Caco-2 (cell line): Measurements from ENCODE around the gene MTREX. TPM values are rescaled to one million over a fixed set of nuclear protein-coding genes. Genes with fewer than 3 reads are reported as not detected.

Experiments
- BruUV-seq: library from RNA; stranded (reverse); fragments of 400-500 nt; replicated peaks from 2 replicates; lab custom pipeline; 2021; lab: Mats Ljungman, UMichigan
- CTCF ChIA-PET: fragments of 300-600 bp; sonication (Branson Sonifier 250); formaldehyde crosslinking; loops from one replicate; lab custom pipeline; 2022; ENCODE audit warnings: antibody characterized with exemption; lab: Charles Lee
- POLR2A ChIA-PET: fragments of 300-600 bp; sonication (Branson Sonifier 250); formaldehyde crosslinking; loops from one replicate; lab custom pipeline; 2022; ENCODE audit warnings: antibody characterized with exemption; lab: Charles Lee
- DNase-seq, 2 experiments: peaks; one replicate each; pipeline versions ENCODE4 v3.0.0 to v3.0.0-alpha.2; 2020 to 2022
- H3K27me3 ChIP-seq: replicated peaks from 2 replicates; pipeline ENCODE4 v1.6.0; 2011; ENCODE audit warnings: low read length; ENCODE audit not compliant: control insufficient read depth, insufficient read depth
- H3K36me3 ChIP-seq: 2 replicates; pipeline ENCODE4 v1.5.1; 2011; ENCODE audit warnings: low read length; ENCODE audit not compliant: control insufficient read depth, insufficient read depth
- H3K4me1 ChIP-seq: fragments of 250-450 bp; sonication (Bioruptor Pico); 2 replicates; pipeline ENCODE4 v1.5.1; 2020; ENCODE audit warnings: mild to moderate bottlenecking
- H3K4me3 ChIP-seq: 2 replicates; pipeline ENCODE4 v1.5.1; 2011; ENCODE audit warnings: low read depth, mild to moderate bottlenecking, control low read depth, low read length
- H3K9me3 ChIP-seq: fragments of 250-450 bp; sonication (Bioruptor Pico); 2 replicates; pipeline ENCODE4 v1.5.1; 2020; ENCODE audit warnings: mild to moderate bottlenecking, moderate library complexity
- H3K27ac Mint-ChIP-seq: one replicate; pipeline ENCODE4 v1.8.0; 2022; ENCODE audit warnings: mixed read lengths; ENCODE audit not compliant: unreplicated experiment
- H3K27me3 Mint-ChIP-seq: one replicate; pipeline ENCODE4 v1.8.0; 2022; ENCODE audit warnings: mixed read lengths; ENCODE audit not compliant: insufficient read depth, unreplicated experiment
- H3K36me3 Mint-ChIP-seq: one replicate; pipeline ENCODE4 v1.8.0; 2022; ENCODE audit warnings: mild to moderate bottlenecking, mixed read lengths; ENCODE audit not compliant: insufficient read depth, unreplicated experiment
- H3K4me1 Mint-ChIP-seq: one replicate; pipeline ENCODE4 v1.8.0; 2022; ENCODE audit warnings: low read depth, mixed read lengths; ENCODE audit not compliant: unreplicated experiment
- H3K4me3 Mint-ChIP-seq: one replicate; pipeline ENCODE4 v1.8.0; 2022; ENCODE audit warnings: mild to moderate bottlenecking, moderate library complexity, mixed read lengths; ENCODE audit not compliant: unreplicated experiment
- H3K9me3 Mint-ChIP-seq: one replicate; pipeline ENCODE4 v1.8.0; 2022; ENCODE audit warnings: mixed read lengths; ENCODE audit not compliant: unreplicated experiment
- CTCF ChIP-seq, 2 experiments: fragments of 200-600 bp in 1 of 2; IDR thresholded peaks; 1 replicate in 1 of 2; 2 replicates in 1 of 2; pipeline versions ENCODE4 v1.5.1 to v1.8.0; 2011 to 2022; ENCODE audit warnings: antibody characterized with exemption in 1 of 2, control low read depth in 1 of 2, inconsistent platforms in 1 of 2, low read depth in 1 of 2, low read length in 1 of 2, mild to moderate bottlenecking in 1 of 2, moderate library complexity in 1 of 2; ENCODE audit not compliant: insufficient read depth in 1 of 2, severe bottlenecking in 1 of 2, unreplicated experiment in 1 of 2
- intact Hi-C: fragments of 100-400 bp; cut with micrococcal nuclease; formaldehyde crosslinking; loops from one replicate; pipeline ENCODE4 v1.10.0; 2022; ENCODE audit not compliant: unreplicated experiment
- total RNA-seq: library from RNA; stranded (reverse); gene quantifications from 2 replicates; pipeline ENCODE4 v1.2.3, GENCODE V29; 2022

The MTREX gene
- total RNA-seq, 1 experiment from 2014 or later = 83.7 TPM

GRCh38 chr5:55387865-55388264 lies 80.1 kb downstream of the MTREX start:
- H3K27ac Mint-ChIP-seq = no peak overlapping the region
- peaks cover 71% of the 10 kb centered on the region for H3K36me3 Mint-ChIP-seq
- CTCF ChIA-PET = no interaction called here

GRCh38 chr5:55391707-55392106 lies 83.9 kb downstream of the MTREX start:
- Histone ChIP-seq H3K4me3 (no peak overlapping the region), H3K9me3 (peaks cover 7% of the 10 kb centered on the region), H3K36me3 (no peaks in the 10 kb centered on the region), H3K27me3 (no peaks in the 10 kb centered on the region), H3K4me1 (peaks cover 4% of the 10 kb centered on the region; the same call in 1 of the 2 replicates)
- ChIA-PET POLR2A (no interaction called here), CTCF (no interaction called here)
- Mint-ChIP-seq H3K9me3 (no peaks in the 10 kb centered on the region), H3K27me3 (no peaks in the 10 kb centered on the region), H3K27ac (no peak overlapping the region), H3K4me1 (no peaks in the 10 kb centered on the region), H3K4me3 (no peak overlapping the region), H3K36me3 (peaks cover 58% of the 10 kb centered on the region)
- DNase-seq = no peak
- no peak for TF ChIP-seq CTCF (IDR thresholded peaks at IDR 0.05; ENCODE audit: insufficient read depth in 1 of 2, low read depth in 1 of 2, low read length in 1 of 2, severe bottlenecking in 1 of 2, unreplicated experiment in 1 of 2)
- intact Hi-C loops = no loop called here
- BruUV-seq = no TSS peak

More at GRCh38 chr5:55387865-55388264, 80.1 kb downstream of the MTREX start:
- BruUV-seq = no TSS peak
- intact Hi-C loops = no loop called here
- Histone ChIP-seq H3K36me3 (no peaks in the 10 kb centered on the region), H3K4me3 (no peak overlapping the region), H3K4me1 (peaks cover 4% of the 10 kb centered on the region; the same call in 1 of the 2 replicates), H3K27me3 (no peaks in the 10 kb centered on the region), H3K9me3 (peaks cover 7% of the 10 kb centered on the region)
- TF ChIP-seq CTCF (IDR thresholded peaks at IDR 0.05; ENCODE audit: insufficient read depth in 1 of 2, low read depth in 1 of 2, low read length in 1 of 2, severe bottlenecking in 1 of 2, unreplicated experiment in 1 of 2) = no peak
- POLR2A ChIA-PET = interaction anchor here (1.0 kb wide), 1 partner anchor 326 kb away, joined by 4 read pairs; no protein-coding TSS in a partner anchor
- DNase-seq = no peak
- Mint-ChIP-seq H3K4me3 (no peak overlapping the region), H3K4me1 (peaks cover 5% of the 10 kb centered on the region), H3K9me3 (no peaks in the 10 kb centered on the region), H3K27me3 (no peaks in the 10 kb centered on the region)

GRCh38 chr5:55392669-55393068 lies 84.9 kb downstream of the MTREX start:
- no TSS peak for BruUV-seq
- H3K36me3 Mint-ChIP-seq = peaks cover 58% of the 10 kb centered on the region
- no peak overlapping the region for H3K27ac Mint-ChIP-seq
- Histone ChIP-seq H3K4me1 (peaks cover 4% of the 10 kb centered on the region; the same call in 1 of the 2 replicates), H3K27me3 (no peaks in the 10 kb centered on the region), H3K9me3 (peaks cover 7% of the 10 kb centered on the region), H3K4me3 (no peak overlapping the region), H3K36me3 (no peaks in the 10 kb centered on the region)
- intact Hi-C loops = no loop called here
- no peaks in the 10 kb centered on the region for H3K9me3 Mint-ChIP-seq
- no peak overlapping the region for H3K4me3 Mint-ChIP-seq
- TF ChIP-seq CTCF (IDR thresholded peaks at IDR 0.05; ENCODE audit: insufficient read depth in 1 of 2, low read depth in 1 of 2, low read length in 1 of 2, severe bottlenecking in 1 of 2, unreplicated experiment in 1 of 2) = no peak
- DNase-seq = no peak
- H3K27me3 Mint-ChIP-seq = no peaks in the 10 kb centered on the region
- POLR2A ChIA-PET = no interaction called here
- CTCF ChIA-PET = no interaction called here
- H3K4me1 Mint-ChIP-seq = no peaks in the 10 kb centered on the region
